ENCODE results near the gene SOX5. TPM values are rescaled to one million over a fixed set of nuclear protein-coding genes. Genes with fewer than 3 reads are reported as not detected.

The SOX5 gene
- total RNA-seq, 3 donors from 2014 or later: 10.5 to 42.1 (median 11.7) TPM

- no peak for TF ChIP-seq CTCF (IDR thresholded peaks at IDR 0.05)
- no peak for TF ChIP-seq POLR2A (IDR thresholded peaks at IDR 0.05)
- TF ChIP-seq POLR2AphosphoS5 (IDR thresholded peaks at IDR 0.05): no peak
- no peaks in the 10 kb centered on the region for H3K36me3 ChIP-seq
- intact Hi-C loops (cut with DNase I; ENCODE audit: low total_unique reads): no loop called here
- no peaks in the 10 kb centered on the region for H3K4me1 ChIP-seq
- H3K27ac ChIP-seq: no peak overlapping the region
- no peaks in the 10 kb centered on the region for H3K9me3 ChIP-seq
- no peak for DNase-seq (ENCODE audit: low spot score in 2 of 2)
- no peaks in the 10 kb centered on the region for H3K27me3 ChIP-seq
- H3K4me3 ChIP-seq: no peak overlapping the region
Measured at GRCh38 chr12:23921099-23921856, 28.2 kb downstream of the SOX5 start.

- Histone ChIP-seq H3K27ac (no peak overlapping the region), H3K4me3 (no peak overlapping the region), H3K36me3 (no peaks in the 10 kb centered on the region), H3K27me3 (no peaks in the 10 kb centered on the region), H3K4me1 (no peaks in the 10 kb centered on the region), H3K9me3 (peaks cover 0 to 3% of the 10 kb centered on the region in 2 donors)
- DNase-seq (ENCODE audit: low spot score in 2 of 2): no peak
- TF ChIP-seq POLR2A (IDR thresholded peaks at IDR 0.05) (no peak), CTCF (IDR thresholded peaks at IDR 0.05) (no peak), POLR2AphosphoS5 (IDR thresholded peaks at IDR 0.05) (no peak)
- intact Hi-C loops (cut with DNase I; ENCODE audit: low total_unique reads): no loop called here
Measured at GRCh38 chr12:23911574-23911973, 37.9 kb downstream of the SOX5 start.

GRCh38 chr12:23909551-23909950 is 39.9 kb downstream of the SOX5 start:
- TF ChIP-seq POLR2A (IDR thresholded peaks at IDR 0.05): no peak
- no peak for TF ChIP-seq CTCF (IDR thresholded peaks at IDR 0.05)
- TF ChIP-seq POLR2AphosphoS5 (IDR thresholded peaks at IDR 0.05): no peak
- peaks cover 0 to 3% of the 10 kb centered on the region in 2 donors for H3K9me3 ChIP-seq
- DNase-seq (ENCODE audit: low spot score in 2 of 2): no peak
- intact Hi-C loops (cut with DNase I; ENCODE audit: low total_unique reads): no loop called here
- H3K36me3 ChIP-seq: no peaks in the 10 kb centered on the region
- H3K27me3 ChIP-seq: no peaks in the 10 kb centered on the region
- H3K27ac ChIP-seq: no peak overlapping the region
- H3K4me1 ChIP-seq: no peaks in the 10 kb centered on the region
- H3K4me3 ChIP-seq: no peak overlapping the region

GRCh38 chr12:23906329-23906728 is 43.1 kb downstream of the SOX5 start:
- no peaks in the 10 kb centered on the region for H3K9me3 ChIP-seq
- no peak overlapping the region for H3K27ac ChIP-seq
- H3K4me1 ChIP-seq: no peaks in the 10 kb centered on the region
- H3K36me3 ChIP-seq: no peaks in the 10 kb centered on the region
- H3K4me3 ChIP-seq: no peak overlapping the region
- DNase-seq (ENCODE audit: low spot score in 2 of 2): no peak
- no peaks in the 10 kb centered on the region for H3K27me3 ChIP-seq
- intact Hi-C loops (cut with DNase I; ENCODE audit: low total_unique reads): no loop called here
- no peak for TF ChIP-seq POLR2A (IDR thresholded peaks at IDR 0.05)
- no peak for TF ChIP-seq CTCF (IDR thresholded peaks at IDR 0.05)
- no peak for TF ChIP-seq POLR2AphosphoS5 (IDR thresholded peaks at IDR 0.05)

GRCh38 chr12:23899434-23899833 is 50.0 kb downstream of the SOX5 start:
- intact Hi-C loops (cut with DNase I; ENCODE audit: low total_unique reads): no loop called here
- TF ChIP-seq CTCF (IDR thresholded peaks at IDR 0.05) (no peak), POLR2A (IDR thresholded peaks at IDR 0.05) (no peak), POLR2AphosphoS5 (IDR thresholded peaks at IDR 0.05) (no peak)
- H3K9me3 ChIP-seq: peaks cover 4 to 6% of the 10 kb centered on the region in 2 donors
- no peaks in the 10 kb centered on the region for H3K4me1 ChIP-seq
- no peak overlapping the region for H3K4me3 ChIP-seq
- H3K27ac ChIP-seq: no peak overlapping the region
- no peak for DNase-seq (ENCODE audit: low spot score in 2 of 2)
- no peaks in the 10 kb centered on the region for H3K27me3 ChIP-seq
- H3K36me3 ChIP-seq: no peaks in the 10 kb centered on the region

Data from breast epithelium (tissue), 4 donors.